Measurements from ENCODE around the gene TMTC1.

DNA sequence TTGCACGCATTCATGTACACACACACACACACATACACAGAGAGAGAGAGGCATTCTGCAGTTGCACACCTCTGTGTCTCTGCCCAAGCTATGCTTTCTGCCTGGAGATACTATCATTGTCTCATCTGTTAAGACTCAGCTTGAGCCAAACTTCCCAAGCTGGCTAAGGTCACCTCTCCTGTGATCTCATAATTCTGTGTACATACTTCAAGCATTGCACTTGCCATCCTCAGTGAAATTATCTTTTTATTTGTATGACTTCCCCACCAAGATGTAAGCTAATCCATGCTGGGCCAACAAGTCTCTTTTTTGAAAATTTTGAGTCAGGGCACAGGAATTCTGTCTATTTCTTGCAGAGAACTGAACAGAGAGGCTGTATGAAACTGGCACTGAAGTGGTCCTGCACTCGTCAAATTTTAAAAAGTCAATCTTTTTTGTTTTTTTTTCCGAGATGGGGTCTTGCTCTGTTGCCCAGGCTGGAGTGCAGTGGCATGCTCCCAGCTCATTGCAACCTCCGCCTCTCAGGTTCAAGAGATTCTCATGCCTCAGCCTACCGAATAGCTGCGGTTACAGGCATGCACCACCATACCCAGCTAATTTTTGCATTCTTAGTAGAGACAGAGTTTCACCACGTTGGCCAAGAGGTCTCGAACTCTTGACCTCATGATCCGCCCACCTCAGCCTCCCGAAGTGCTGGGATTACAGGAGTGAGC is 44.3 kb downstream of the TMTC1 start:
- TF ChIP-seq CTCF (IDR thresholded peaks at IDR 0.05; ENCODE audit: low read depth, low read length), result no peak
- no peak for TF ChIP-seq EZH2phosphoT487 (IDR thresholded peaks at IDR 0.05; ENCODE audit: low read depth)

Data from OCI-LY3 (cell line).